HL-60 (cell line): ENCODE data around the gene U2AF1L4.

ENCODE experiments used
- POLR2AphosphoS5 ChIP-seq: IDR thresholded peaks from 2 replicates; pipeline ENCODE4 v1.6.1; 2012; ENCODE audit warnings: low read depth
- REST ChIP-seq: IDR thresholded peaks from 2 replicates; pipeline ENCODE4 v1.6.1; 2012; ENCODE audit warnings: low read depth; ENCODE audit not compliant: insufficient replicate concordance
- TF ChIP-seq, protein P1 (sequence below): IDR thresholded peaks from one replicate; pipeline ENCODE4 v1.5.1; 2011; ENCODE audit warnings: low read length, control low read depth, inconsistent platforms; ENCODE audit not compliant: insufficient read depth

- TF ChIP-seq, protein P1, sequence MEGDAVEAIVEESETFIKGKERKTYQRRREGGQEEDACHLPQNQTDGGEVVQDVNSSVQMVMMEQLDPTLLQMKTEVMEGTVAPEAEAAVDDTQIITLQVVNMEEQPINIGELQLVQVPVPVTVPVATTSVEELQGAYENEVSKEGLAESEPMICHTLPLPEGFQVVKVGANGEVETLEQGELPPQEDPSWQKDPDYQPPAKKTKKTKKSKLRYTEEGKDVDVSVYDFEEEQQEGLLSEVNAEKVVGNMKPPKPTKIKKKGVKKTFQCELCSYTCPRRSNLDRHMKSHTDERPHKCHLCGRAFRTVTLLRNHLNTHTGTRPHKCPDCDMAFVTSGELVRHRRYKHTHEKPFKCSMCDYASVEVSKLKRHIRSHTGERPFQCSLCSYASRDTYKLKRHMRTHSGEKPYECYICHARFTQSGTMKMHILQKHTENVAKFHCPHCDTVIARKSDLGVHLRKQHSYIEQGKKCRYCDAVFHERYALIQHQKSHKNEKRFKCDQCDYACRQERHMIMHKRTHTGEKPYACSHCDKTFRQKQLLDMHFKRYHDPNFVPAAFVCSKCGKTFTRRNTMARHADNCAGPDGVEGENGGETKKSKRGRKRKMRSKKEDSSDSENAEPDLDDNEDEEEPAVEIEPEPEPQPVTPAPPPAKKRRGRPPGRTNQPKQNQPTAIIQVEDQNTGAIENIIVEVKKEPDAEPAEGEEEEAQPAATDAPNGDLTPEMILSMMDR: no peak
- TF ChIP-seq POLR2AphosphoS5 (no peak), REST (no peak)
Measured at GRCh38 chr19:35738021-35738886, 7.0 kb downstream of the U2AF1L4 start.
